EH (cell line): ENCODE measurements around the gene DIAPH2.
"Not testable (repeated sequence)": the region's sequence is repeated elsewhere in the genome, so short reads cannot be mapped to it uniquely, and the experiment has no call there.

ENCODE experiments used
- DNase-seq: peaks from one replicate; pipeline ENCODE4 v3.0.0-alpha.2; 2015; ENCODE audit warnings: low read depth

Gene DIAPH2

DNA sequence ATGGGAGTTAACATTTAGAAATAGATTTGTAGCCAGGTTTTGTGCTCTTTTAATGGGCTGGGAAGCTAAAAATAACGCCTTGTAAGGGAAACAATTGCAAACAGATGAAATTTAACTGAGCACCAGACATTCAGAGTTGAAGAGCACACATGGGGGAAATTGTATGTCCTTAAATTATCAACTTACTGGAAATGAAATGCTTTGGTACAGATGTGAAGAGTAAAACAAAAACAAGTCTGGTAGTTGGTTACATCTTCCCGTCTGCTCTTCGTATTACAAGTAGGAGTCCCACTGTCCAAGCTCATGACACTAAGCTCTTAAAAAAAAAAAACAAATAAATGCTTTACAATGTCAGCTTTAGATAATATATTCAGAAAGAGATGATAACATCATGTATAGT, 139.5 kb downstream of the DIAPH2 start:
- no peak for DNase-seq

DNA sequence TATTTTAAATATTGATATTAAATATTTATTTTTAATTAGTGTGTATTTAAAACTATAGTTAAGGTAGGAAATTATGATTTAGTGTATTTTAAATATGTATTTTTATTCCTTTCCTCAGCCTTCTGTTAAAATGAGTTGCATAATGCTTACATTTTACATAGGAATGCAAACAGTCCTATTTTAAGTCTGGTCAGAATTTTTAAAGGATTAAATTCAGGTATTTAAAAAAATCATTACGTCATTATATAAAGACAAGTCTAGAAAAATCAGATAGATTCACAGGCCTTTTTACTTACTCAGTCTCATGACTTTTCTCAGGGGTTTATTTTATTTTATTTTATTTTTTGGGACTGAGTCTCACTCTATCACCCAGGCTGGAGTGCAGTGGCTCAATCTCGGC, 148.7 kb downstream of the DIAPH2 start:
- DNase-seq = no peak

DNA sequence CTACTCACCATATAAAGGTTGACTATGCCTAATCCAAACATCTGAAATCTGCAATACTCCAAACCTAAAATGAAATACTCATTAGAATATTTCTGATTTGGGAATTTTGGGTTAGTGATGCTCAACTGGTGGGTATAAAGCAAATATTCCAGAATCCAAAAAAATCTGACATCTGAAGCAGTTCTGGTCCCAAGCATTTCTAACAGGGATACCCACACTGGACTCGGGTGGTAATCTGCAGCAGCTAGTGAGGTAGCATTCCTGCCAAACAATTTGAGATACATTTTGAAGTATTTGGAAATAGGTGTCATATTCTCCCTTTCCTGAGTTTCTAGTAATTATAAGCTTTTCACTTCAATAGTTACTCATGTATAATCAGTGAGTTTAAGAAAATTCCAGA, 149.5 kb downstream of the DIAPH2 start:
- no peak for DNase-seq

DNA sequence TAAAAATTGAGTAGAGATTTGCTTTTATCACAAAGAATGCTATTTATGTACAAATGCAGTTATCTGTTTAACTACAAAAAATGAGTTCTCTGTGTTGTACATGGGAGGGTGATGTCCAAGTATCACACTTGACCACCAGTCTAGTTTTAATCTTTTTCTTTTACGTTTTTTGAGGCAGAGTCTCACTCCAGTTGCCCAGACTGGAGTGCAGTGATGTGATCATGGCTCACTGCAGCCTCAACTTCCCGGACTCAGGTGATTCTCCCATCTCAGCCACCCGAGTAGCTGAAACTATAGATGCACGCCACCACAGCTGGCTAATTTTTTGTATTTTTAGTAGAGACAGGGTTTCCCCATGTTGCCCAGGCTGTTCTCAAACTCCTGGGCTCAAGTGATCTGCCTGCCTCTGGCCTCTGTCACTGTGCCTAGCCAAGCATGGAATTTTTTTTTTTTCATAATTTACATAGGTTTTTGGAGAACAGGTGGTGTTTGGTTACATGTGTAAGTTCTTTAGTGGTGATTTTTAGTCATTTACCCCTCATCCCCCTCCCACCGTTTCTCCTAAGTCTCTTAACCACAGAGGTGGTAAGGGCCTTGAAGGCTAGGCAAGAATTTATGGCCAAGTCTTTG, 151.1 kb downstream of the DIAPH2 start:
- no peak for DNase-seq

DNA sequence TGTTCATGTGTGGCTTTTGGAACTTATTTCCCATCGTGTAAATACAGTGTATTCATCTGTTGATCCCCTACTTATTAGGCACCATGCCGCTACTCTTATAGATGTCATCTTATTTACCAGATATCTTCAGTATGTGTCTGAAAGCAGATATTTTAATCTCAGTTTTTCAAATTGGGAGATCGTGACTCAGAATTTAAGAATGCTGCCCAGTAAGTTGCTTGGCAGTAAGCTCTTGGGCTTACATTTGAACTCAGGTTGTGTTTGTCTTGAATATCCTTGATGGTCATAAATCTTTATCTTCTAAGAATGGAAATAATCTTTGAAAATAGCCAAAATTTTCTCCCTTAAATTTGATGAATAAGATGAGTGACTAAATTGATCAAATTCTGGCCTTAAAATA, 153.2 kb downstream of the DIAPH2 start:
- DNase-seq = peak; percentile 41

DNA sequence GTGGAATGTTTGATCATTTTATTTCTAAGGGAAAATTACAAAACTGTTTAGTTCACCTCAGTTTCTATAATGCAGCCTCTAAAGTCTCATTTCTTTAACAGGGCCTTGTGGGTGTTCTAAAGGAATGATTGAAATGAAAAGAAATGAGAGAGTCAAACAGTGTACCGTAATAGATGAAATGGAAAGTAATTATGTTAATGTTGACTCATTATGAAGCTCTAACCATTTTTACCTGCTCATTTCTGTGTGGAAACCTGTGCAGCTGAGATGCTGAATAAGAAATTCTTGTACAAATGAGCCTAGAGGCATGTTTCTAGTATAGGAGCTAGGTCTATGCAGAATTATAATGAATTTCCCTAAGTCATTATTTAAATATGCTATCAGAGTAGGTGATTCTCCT, 153.9 kb downstream of the DIAPH2 start:
- DNase-seq = no peak

- DNase-seq = no peak
Observed at GRCh38 chrX:96841325-96841724, 156.7 kb downstream of the DIAPH2 start.

- DNase-seq = not testable (repeated sequence)
Observed at GRCh38 chrX:96841866-96842265, 157.2 kb downstream of the DIAPH2 start.

DNA sequence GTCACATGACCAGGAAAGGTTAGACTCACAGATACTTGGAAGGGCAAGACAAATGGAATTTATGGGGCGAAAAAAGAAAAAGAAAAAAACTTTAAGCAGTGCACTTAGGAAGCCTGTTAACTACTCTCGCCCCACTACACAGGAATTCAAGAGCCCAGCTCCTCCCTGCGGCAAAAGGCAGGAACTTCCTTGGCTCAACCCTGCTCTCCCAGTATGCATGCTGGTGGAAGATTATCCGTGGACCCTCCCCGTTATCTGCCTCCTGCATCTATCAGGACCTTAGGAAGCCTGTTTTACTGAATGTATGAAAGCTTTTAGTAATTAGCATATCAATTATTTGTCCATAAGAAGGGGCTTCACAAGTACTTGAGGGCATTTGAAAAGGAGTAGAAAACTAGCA, 158.9 kb downstream of the DIAPH2 start:
- DNase-seq = peak; percentile 11

- DNase-seq = no peak
Observed at GRCh38 chrX:96846841-96847240, 162.2 kb downstream of the DIAPH2 start.

DNA sequence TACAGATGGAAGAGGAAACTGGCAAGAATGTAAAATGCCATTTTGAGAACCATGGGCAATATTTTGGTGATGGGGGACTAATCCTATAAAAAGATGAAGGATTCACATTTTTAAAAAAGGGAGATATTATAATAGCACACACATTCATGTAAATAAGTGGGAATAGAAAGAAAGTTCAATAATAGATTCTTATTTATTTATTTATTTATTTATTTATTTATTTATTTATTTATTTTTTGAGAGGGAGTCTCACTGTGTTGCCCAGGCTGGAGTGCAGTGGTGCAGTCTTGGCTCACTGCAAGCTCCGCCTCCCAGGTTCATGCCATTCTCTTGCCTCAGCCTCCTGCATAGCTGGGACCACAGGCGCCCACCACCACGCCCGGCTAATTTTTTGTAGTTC, 174.8 kb downstream of the DIAPH2 start:
- not testable (repeated sequence) for DNase-seq

GRCh38 chrX:96861218-96861617, 176.6 kb downstream of the DIAPH2 start:
- no peak for DNase-seq

DNA sequence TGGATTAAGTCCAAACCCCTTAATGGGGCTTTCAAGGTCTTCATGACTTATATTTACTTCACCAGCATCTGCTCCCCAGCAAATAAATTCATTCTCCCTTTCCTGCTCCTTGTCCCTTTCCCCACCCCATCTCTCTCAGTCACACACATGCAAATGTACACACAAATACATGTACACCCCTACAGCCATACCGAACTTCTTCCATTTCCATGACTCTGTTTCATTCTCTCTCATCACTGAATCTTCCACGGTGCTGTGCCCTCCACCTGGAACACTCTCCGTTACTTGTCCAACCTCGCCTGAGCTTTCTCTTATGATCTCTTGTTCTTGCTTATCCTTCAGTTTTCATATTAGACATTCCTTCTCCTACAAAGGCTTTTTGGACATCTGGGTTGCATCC, 177.0 kb downstream of the DIAPH2 start:
- no peak for DNase-seq

DNA sequence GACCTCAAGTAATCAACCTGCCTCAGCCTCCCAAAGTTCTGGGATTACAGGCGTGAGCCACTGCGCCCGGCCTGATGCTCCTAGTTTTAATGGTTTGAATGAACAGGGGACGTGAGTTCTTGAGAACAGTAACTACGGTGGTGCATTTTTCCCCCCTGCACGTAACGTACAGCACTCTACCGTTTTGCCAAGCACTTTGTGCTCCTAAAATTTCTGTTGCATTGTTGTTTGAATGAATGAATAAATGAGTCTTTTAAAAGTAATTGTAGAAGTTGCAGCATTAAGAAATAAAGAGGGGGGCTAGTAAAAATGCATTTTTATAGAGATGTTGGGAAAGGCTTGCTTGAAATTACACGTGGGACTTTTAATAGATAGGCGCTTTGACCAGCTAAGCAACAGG, 199.0 kb downstream of the DIAPH2 start, which contains the start of gene RPA4:
Gene RPA4 (plus strand): TSS at position 301 of the 400 bp plus-strand sequence. CDS start 403 bp downstream, outside the sequence.
- no peak for DNase-seq

DNA sequence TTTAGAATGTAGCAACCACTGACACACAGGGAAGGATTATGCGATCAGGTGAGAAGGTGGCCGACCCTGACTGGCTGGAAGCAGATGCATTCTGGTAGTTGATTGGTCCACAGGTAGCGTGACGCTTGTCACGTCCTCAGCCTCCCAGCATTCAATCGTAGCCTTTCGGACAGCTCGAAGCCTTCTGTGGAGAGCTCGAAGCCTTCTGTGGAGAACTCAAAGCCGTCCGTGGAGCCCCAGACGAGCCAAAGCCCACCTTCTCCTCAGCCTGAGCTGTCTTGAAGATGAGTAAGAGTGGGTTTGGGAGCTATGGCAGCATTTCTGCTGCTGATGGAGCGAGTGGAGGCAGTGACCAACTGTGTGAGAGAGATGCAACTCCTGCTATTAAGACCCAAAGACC, 199.4 kb downstream of the DIAPH2 start:
- no peak for DNase-seq

DNA sequence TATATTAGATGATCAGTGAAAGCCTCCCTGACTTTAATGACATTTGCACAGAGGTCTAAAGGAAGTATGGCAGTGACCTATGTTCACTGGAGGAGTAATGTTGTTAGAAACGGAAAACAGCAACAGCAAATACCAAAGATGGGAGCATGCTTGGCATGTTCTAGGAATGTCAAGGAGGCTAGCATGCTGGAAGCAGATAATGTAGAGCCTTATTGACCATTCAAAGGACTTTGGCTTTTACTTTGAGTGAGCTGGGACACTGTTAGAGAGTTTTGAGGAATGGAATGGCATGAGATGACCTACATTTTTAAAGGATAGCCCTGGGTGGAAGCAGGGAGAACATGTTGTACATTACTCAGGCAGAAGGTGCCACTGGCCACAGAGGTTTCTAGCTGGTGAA, 205.1 kb downstream of the DIAPH2 start:
- peak; percentile 36 for DNase-seq

GRCh38 chrX:96906741-96907140, 222.1 kb downstream of the DIAPH2 start:
- DNase-seq = peak; percentile 24

DNA sequence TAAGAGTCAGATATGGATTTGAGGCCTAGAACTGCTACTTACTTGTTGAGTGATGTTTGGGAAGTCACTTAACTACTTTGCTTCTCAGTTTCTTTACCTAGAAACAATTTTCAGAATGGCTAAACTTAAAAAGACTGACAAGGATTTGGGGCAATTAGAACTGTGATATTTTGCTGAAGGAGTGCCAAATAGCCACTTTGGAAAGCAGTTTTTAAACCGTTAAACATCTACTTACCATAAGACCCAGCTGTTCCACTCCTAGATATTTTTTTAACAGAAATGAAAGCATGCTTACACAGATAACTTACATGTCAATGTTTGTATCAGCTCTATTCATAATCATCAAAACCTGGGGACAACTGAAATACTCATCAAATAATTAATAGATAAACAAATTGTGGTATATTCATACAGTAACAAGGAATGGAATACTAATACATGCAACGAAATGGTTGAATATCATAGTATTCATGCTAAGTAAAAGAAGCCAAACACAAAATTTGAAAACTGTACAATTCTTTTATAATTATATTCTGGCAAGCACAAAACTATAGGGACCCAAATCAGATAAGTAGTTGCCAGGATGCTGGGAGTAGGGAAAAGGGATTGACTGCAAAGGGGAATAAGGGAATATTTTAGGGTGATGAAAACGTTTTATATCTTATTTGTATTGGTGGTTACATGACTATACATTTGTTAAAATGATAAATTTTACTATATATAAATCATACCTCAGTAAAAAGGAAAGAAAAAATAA, 223.1 kb downstream of the DIAPH2 start:
- no peak for DNase-seq

DNA sequence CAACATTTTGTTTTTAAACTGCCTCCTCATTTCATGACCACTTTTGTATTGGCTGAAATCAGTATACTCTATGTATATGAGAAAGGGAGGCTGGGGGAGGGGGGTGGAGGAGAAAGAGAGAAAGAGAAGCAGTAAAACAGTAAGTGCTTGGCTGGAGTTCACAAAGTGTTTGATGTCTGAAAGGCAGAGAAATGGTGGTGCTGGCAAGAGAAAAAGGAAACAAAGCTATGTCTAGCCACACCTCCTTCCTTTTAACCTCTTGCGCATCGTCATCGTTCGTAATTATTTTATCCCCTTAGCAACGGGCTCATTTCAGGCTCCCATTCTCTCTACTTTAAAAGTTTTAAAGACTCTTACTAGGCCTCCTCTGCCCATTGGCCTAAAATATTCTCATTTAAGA, 224.6 kb downstream of the DIAPH2 start:
- DNase-seq = no peak

DNA sequence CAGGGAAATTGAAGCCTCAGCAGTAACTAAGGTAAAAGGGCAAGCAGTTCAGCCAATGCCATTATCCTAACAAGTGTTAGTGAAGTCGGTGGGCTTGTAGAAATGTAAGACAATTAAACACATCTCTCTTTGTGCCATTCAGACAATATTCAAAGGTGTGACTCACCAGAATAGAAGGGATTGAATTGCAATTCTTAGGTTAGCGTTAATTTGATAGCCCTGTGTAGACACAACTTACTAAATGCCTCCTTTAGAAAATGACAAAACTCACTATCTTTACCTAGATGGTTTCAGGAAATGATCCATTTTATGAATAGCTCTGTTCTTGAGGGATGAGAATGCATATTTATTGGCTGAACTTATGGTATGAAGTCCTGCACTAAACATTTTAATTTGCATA, 234.2 kb downstream of the DIAPH2 start:
- no peak for DNase-seq

- DNase-seq = no peak
Observed at GRCh38 chrX:96919672-96920071, 235.0 kb downstream of the DIAPH2 start.

DNA sequence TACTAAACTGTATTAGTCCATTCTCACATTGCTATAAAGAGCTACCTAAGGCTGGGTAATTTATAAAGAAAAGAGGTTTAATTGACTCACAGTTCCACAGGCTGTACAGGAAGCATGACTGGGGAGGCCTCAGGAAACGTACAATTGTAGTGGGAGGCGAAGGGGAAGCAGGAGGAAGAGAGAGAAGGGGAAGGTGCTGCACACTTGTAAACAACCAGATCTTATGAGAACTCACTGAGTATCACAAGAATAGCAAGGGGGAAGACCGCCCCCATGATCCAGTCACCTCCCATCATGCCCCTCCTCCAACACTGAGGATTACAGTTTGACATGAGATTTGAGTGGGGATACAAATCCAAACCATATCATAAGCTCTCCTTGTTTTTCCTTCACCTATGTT, 239.9 kb downstream of the DIAPH2 start:
- DNase-seq = no peak

GRCh38 chrX:96929036-96929435, 244.4 kb downstream of the DIAPH2 start:
- peak; percentile 1 for DNase-seq

- no peak for DNase-seq
Observed at GRCh38 chrX:96957718-96958117, 273.1 kb downstream of the DIAPH2 start.
